ENCODE data around the gene AVPR2.

Gene AVPR2

GRCh38 chrX:153875391-153876111, 28.9 kb upstream of the AVPR2 start (continued):
- TF ChIP-seq ZNF114 (tag by site-specific recombination; IDR thresholded peaks at IDR 0.05) (no peak), ZSCAN23 (tag by site-specific recombination; IDR thresholded peaks at IDR 0.05) (no peak), ZNF560 (tag by site-specific recombination; IDR thresholded peaks at IDR 0.05; ENCODE audit: borderline replicate concordance) (no peak), SALL2 (tag by site-specific recombination; IDR thresholded peaks at IDR 0.05; ENCODE audit: borderline replicate concordance) (no peak), ZNF148 (tag by site-specific recombination; IDR thresholded peaks at IDR 0.05; ENCODE audit: borderline replicate concordance) (no peak), ZNF692 (tag by site-specific recombination; IDR thresholded peaks at IDR 0.05) (peak; percentile 68; the same call in 1 of the 2 replicates), ZNF768 (tag by site-specific recombination; IDR thresholded peaks at IDR 0.05) (no peak), ZFP3 (tag by site-specific recombination; IDR thresholded peaks at IDR 0.05; ENCODE audit: low read depth) (no peak), OSR2 (tag by site-specific recombination; IDR thresholded peaks at IDR 0.05) (no peak), ZBTB11 (tag by site-specific recombination; conservative IDR thresholded peaks at IDR 0.05; ENCODE audit: low read depth) (no peak), ZNF157 (tag by site-specific recombination; IDR thresholded peaks at IDR 0.05) (no peak), ZNF416 (tag by site-specific recombination; IDR thresholded peaks at IDR 0.05) (no peak), ZNF561 (tag by site-specific recombination; IDR thresholded peaks at IDR 0.05; ENCODE audit: borderline replicate concordance) (no peak), ZNF121 (tag by site-specific recombination; IDR thresholded peaks at IDR 0.05) (no peak), ZNF707 (tag by site-specific recombination; IDR thresholded peaks at IDR 0.05) (no peak), ZSCAN18 (tag by site-specific recombination; IDR thresholded peaks at IDR 0.05) (no peak), KLF1 (tag by site-specific recombination; IDR thresholded peaks at IDR 0.05) (no peak), ZNF223 (tag by site-specific recombination; IDR thresholded peaks at IDR 0.05) (no peak), MEIS1 (CRISPR knock-in tag; IDR thresholded peaks at IDR 0.05; ENCODE audit: borderline replicate concordance) (peak; percentile 98), ZNF292 (tag by site-specific recombination; IDR thresholded peaks at IDR 0.05; ENCODE audit: borderline replicate concordance, low read depth) (no peak), FEZF1 (tag by site-specific recombination; IDR thresholded peaks at IDR 0.05) (no peak), ZNF530 (tag by site-specific recombination; IDR thresholded peaks at IDR 0.05; ENCODE audit: low read depth) (no peak), RBAK (tag by site-specific recombination; IDR thresholded peaks at IDR 0.05) (no peak), ZEB2 (tag by site-specific recombination; IDR thresholded peaks at IDR 0.05) (peak; percentile 52; the same call in 1 of the 2 replicates), ZNF701 (tag by site-specific recombination; IDR thresholded peaks at IDR 0.05) (no peak), ZNF645 (tag by site-specific recombination; IDR thresholded peaks at IDR 0.05) (no peak), ZNF394 (tag by site-specific recombination; IDR thresholded peaks at IDR 0.05; ENCODE audit: borderline replicate concordance) (peak; percentile 78; the same call in 1 of the 2 replicates), ZNF830 (tag by site-specific recombination; IDR thresholded peaks at IDR 0.05; ENCODE audit: low read depth) (no peak), ZXDB (tag by site-specific recombination; IDR thresholded peaks at IDR 0.05) (no peak; the same call in 1 of the 2 replicates), HOXA7 (CRISPR knock-in tag; IDR thresholded peaks at IDR 0.05; ENCODE audit: borderline replicate concordance) (peak; percentile 98), ZNF140 (tag by site-specific recombination; IDR thresholded peaks at IDR 0.05) (no peak), YY2 (tag by site-specific recombination; IDR thresholded peaks at IDR 0.05) (no peak)
